SHP77 treated with DMSO at 0.1 percent for 48 hours (cell line): ENCODE data around the gene KCNMB2.
"Not testable (repeated sequence)": the region's sequence is repeated elsewhere in the genome, so short reads cannot be mapped to it uniquely, and the experiment has no call there.

Experiments
- DNase-seq: peaks from one replicate; lab custom pipeline; 2025; lab: John Stamatoyannopoulos, UW

Gene KCNMB2

DNA sequence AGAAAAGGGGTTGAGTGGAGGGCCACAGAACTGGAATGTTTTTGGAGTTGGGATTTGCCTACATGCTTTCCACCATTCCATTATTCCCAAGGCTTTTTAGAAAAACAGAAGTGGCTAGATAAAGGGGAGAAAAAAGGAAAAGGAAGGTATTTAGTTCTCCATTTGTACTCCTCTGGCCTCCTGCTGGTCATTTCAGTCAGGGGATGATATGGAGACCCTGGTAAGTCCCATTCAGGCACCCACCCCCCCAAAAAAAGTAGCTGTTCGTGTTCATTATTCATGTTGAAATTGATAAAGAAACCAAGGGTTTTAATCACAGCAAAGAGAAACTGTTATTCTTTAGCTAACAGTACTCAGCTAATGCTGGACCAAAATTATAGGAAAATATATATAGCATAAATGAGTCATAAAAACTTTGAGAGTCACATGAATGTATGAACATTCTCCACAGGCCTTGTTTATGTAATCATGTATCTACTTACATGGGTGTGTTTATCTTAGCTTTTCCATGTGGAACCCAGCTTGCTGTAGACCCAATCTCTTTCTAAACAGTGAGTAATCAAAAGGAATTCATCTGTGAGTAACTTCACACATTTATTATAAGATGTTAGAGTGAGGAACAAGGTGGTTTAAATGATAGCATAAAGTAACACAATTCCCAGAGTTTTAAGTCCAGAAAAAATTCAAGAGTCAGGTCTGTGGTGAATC is 167.2 kb downstream of the KCNMB2 start:
- DNase-seq: no peak

DNA sequence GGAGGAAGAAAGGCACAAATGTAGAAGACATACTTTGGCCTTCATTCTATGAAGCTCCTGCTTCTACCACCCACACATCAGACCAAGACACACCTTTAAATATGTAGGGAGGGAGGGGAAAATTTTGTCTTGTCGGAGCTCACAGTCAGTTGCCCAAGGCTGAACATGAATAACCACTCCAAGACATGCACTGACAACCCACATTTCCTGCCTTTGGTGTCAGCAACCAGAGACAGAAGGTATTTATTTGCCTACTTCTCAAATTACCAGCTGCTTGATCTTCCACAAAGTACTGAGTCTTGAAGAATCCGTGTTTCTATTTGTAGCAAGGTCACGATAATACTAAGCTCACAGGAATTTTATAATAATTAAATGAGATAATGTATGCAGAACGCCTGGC is 169.7 kb downstream of the KCNMB2 start:
- no peak for DNase-seq

DNA sequence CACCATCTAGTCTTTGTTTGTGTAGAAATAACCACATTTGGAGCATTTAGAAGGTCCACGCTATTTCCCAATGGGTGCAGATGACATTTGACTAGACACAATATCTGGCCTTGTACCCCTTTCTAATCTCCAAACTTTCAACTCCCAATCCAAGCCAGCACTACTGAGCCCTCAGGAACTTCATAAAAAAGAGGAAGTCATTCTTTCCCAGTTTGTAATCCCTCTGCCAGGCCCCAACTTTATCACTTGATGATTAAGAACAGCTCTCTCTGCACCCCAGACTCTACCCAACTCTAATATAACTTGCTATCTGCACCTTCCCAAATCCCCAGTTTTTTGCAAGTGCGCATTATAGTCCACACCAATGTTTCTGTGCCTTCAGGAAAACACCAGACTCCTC is 170.2 kb downstream of the KCNMB2 start:
- no peak for DNase-seq

- no peak for DNase-seq
These were observed 171.2 kb downstream of the KCNMB2 start for GRCh38 chr3:178707311-178708031.

GRCh38 chr3:178709051-178709450 is 172.8 kb downstream of the KCNMB2 start:
- no peak for DNase-seq

DNA sequence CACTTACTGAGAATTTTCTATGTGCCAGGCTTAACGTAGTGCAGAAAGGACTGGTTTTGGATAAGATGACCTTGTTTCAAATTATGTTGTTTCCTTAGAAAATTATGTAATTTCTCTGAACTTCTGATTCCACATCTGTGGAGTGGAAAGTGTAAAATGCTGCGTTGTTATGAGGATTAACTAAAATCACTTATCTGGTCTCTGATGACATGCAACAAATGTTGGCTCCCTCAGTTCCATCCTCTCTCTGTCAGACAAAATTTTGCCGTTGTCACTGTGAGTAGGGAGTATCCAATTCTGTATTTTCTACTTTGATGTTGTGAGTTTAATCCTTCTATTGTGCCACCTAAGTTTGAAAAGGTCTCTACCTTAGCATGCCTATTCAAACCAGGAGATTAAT is 175.5 kb downstream of the KCNMB2 start:
- DNase-seq: no peak

GRCh38 chr3:178712247-178712646 is 176.0 kb downstream of the KCNMB2 start:
- DNase-seq: no peak

DNA sequence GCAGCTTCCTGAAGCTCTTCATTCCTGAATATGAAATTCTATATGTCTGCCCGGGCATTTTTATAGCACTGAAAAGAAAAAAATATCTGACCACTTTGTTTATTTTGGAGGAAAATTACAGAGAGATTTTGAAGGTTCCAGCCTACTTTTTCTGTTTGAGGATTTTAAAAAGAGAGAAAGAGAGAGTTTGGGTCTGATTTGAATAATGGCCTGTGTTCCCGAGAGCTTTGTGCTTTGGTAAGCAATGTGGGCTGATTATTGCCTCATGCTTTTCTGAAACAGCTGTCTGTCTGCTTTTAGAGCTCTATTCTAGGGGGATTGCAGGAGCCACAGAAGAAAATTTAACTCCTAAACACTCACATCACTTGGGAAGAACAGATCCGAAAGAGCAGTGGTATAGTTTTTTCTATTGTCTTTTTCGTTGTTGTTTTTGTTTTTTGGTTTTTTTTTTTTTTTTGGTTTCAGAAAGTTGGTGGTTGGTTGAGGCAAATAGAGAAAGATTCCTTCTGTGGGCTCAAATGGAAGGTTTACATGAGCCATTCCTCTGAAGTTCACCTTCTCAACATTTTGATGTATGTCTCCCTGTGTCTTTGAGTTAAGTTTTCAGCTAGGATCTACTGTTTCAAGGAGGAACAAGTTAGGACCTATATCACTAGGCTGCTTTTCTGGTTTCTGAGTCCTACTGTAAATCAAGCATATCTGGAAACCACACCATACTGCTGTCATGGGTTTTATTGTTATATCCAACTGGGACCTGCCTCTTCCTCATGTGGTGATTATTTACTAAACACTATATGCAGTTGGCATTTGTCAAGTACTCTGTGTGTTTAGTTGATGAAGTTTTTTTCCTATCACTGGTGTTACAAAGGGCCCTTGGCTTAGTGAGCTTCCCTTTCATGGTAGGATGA is 178.9 kb downstream of the KCNMB2 start:
- DNase-seq: no peak

DNA sequence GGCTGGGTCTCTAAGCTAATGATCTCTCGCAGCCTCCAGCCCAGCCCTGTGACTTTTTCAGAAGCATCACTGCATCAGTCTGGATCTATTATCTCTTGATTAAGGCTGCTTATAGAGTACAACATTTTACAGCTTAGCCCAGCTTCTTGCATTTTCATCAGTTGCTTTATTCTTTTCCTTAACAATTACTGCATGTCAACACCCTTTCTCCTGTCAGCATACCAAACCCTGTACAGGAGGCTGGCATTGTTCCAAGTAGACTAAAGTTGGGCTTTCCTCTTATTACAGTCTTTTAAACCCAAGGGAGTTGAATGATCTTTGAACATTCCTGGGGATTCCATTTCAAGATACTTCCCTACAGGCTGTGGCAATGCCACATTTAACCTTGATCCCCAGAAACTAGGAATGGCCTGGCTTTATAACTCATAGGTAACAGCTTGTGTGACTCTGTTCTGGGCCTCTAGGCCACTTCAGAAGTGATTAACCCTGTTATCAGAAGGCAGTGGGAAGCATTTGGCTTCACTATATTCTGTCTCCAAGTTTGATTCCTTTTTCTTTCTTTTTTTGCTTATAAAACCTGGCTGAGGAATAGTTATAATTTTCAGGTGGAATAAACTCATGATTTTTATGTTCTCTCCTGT is 182.9 kb downstream of the KCNMB2 start:
- DNase-seq: no peak

DNA sequence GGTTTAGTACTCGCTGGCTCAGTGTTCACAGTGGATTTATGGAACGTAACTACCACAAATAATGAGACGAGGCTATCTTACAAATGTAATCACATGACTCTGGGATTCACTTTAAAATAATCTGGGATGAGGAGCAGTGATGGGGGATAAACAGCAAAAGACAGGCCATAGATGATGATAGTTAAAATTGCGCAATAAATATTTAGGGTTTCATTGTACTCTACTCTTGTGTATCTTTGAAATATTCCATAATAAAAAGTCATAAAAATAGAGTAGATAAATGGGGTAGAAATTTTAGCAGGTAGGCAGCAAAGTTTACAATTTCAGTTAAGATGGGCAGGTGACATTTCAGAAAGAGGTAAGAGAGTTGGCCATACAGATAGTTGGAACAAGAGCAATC is 196.6 kb downstream of the KCNMB2 start:
- no peak for DNase-seq

- no peak for DNase-seq
These were observed 198.9 kb downstream of the KCNMB2 start for GRCh38 chr3:178735032-178735674.

- no peak for DNase-seq
These were observed 200.1 kb downstream of the KCNMB2 start for GRCh38 chr3:178736300-178736699.

DNA sequence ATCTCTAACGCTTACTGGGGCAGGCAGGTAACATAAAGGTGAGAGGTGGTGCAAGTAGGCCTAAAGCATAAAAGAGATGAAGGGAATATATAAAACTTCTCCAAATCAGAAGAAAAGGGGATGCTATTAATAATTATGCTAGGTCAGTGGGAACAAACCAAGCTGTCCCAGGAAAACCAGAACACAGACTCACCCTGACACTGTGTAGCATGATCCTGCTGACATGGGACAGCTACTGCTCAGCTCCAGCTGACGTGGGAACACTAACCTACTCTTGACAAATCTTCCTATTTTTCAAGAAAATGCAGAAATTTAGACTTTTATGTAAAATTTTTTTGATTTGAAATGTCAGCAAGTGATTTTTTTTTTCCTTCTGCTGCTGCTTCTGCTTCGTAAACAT is 203.5 kb downstream of the KCNMB2 start:
- no peak for DNase-seq

- no peak for DNase-seq
These were observed 204.8 kb downstream of the KCNMB2 start for GRCh38 chr3:178741020-178741419.

DNA sequence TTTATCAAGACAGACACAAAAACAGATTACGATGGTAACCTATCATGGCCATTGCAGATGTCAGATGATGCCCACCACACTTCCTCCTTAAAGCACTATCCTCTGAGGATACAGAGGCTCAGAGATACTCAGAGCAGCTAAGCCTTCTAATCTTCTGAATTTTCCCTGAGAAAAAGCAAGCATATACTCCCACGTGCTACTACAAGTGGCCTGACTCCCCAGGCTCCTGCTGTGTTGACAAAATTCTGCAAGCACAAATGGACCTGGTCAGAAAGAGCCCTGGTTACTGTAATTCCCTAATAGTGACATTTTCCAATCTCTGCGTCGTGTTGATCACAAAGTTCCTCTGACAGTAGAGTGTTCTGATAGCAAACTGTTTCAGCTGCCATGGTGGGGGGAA is 207.1 kb downstream of the KCNMB2 start:
- no peak for DNase-seq

DNA sequence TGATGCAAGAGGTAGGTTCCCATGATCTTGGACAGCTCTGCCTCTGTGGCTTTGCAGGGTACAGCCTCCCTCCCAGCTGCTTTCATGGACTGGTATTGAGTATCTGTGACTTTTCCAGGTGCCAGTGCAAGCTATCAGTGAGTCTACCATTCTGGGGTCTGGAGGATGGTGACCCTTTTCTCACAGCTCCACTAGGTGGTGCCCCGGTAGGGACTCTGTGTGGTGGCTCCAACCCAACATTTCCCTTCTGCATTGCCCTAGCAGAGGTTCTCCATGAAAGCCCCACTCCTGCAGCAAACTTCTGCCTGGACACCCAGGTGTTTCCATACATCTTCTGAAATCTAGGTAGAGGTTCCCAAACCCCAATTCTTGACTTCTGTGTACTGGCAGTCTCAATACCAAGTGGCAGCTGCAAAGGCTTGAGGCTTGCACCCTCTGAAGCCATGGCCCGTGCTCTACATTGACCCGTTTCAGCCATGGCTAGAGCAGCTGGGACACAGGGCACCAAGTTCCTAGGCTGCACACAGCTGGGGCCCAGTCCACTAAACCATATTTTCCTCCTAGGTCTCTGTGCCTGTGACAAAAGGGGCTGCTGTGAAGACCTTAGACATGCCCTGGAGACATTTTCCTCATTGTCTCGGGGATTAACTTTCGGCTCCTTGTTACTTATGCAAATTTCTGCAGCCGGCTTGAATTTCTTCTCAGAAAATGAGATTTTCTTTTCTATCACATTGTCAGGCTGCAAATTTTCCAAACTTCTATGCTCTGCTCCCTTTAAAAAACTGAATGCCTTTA is 209.8 kb downstream of the KCNMB2 start:
- not testable (repeated sequence) for DNase-seq

DNA sequence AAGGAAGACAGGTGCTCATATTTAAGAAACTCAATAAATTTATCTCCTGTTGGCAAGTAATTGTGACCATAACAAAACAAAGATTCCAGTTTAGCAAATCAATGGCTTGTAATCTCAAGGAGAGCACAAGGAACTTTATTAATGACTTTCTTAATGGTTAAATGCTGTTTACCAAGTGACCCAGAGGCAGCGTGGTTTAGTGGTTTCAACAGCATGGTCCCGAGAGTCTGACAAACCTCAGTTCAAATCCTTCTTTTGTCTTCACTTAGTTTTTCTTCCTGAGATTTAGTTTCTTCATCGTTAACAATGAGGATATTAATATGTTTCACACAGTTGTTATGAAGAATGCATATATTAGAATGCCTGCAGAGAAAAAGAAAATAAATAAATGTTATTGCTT is 212.6 kb downstream of the KCNMB2 start:
- DNase-seq: no peak

- no peak for DNase-seq
These were observed 213.2 kb downstream of the KCNMB2 start for GRCh38 chr3:178749471-178749870.

- no peak for DNase-seq
These were observed 214.5 kb downstream of the KCNMB2 start for GRCh38 chr3:178750639-178751300.

GRCh38 chr3:178752843-178753242 is 216.6 kb downstream of the KCNMB2 start:
- DNase-seq: no peak
